Cardiac fibroblast (primary cell): Measurements from ENCODE around the gene ENG.
"Not testable (repeated sequence)": the region's sequence is repeated elsewhere in the genome, so short reads cannot be mapped to it uniquely, and the experiment has no call there.

Experiments
- DNase-seq, 2 donors: peaks; one replicate each; pipeline versions ENCODE4 v3.0.0 to v3.0.0-alpha.2; 2010; ENCODE audit warnings: low read depth in 2 of 2
- H3K4me3 ChIP-seq, 2 donors: replicated peaks in 1 of 2; 1 replicate in 1 of 2; 2 replicates in 1 of 2; pipeline ENCODE4 v1.5.1; 2011; ENCODE audit warnings: low read depth in 2 of 2, low read length in 2 of 2, mild to moderate bottlenecking in 2 of 2, moderate library complexity in 1 of 2
- TF ChIP-seq, protein P1 (sequence below): IDR thresholded peaks from one replicate; pipeline ENCODE4 v1.5.1; 2011; ENCODE audit warnings: low read depth, mild to moderate bottlenecking, low read length, inconsistent platforms

Gene ENG

DNA sequence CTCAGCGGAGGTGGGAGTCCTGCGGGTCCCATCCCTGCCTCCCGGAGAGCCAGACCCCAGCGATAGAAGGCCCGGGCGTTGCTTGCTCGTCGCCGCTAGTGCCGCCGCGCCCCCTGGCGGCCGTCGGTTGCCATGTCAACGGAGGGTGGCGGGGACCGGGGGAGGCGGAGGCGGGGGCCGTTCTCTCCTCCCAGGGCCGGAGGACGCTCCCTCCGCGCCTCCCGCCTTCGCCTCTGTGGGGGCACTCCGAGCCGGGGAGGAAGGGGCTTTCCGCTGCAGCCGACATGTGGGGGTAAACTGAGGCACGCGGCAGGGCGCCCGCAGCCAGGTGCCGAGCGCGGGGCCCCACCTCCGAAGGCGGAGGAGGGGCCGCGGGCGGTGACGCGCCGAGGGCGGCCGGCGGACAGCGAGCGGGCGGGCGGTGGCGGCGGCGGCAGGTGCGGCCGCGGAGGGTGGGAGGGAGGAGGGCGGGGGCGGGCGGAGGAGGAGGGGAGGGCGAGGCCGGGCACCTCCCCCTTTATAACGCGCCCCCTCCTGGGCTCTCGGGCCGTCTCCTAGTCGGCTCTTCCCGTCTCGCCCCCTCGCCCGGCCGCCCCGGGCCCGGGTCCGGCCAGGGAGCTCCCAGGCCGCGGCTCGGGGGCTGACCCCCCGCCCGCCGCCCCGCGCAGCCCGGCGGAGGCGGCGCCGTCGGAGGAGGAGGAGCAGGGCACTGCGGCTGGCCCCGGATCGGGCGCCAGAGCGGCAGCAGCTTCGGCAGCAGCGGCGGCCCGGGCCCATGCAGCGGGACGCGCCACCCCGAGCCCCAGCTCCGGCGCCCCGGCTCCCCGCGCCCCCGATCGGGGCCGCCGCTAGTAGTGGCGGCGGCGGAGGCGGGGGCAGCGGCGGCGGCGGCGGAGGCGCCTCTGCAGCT, 69.2 kb downstream of the ENG start:
- peak overlapping the region; percentile 59 to 93 for H3K4me3 ChIP-seq
- peak; percentile 82 to 87 for DNase-seq
- TF ChIP-seq, protein P1, sequence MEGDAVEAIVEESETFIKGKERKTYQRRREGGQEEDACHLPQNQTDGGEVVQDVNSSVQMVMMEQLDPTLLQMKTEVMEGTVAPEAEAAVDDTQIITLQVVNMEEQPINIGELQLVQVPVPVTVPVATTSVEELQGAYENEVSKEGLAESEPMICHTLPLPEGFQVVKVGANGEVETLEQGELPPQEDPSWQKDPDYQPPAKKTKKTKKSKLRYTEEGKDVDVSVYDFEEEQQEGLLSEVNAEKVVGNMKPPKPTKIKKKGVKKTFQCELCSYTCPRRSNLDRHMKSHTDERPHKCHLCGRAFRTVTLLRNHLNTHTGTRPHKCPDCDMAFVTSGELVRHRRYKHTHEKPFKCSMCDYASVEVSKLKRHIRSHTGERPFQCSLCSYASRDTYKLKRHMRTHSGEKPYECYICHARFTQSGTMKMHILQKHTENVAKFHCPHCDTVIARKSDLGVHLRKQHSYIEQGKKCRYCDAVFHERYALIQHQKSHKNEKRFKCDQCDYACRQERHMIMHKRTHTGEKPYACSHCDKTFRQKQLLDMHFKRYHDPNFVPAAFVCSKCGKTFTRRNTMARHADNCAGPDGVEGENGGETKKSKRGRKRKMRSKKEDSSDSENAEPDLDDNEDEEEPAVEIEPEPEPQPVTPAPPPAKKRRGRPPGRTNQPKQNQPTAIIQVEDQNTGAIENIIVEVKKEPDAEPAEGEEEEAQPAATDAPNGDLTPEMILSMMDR, result peak; percentile 66

- no peak for DNase-seq
- TF ChIP-seq, protein P1, result no peak
- no peak overlapping the region for H3K4me3 ChIP-seq
These were observed 71.1 kb downstream of the ENG start for GRCh38 chr9:127783111-127784008.

DNA sequence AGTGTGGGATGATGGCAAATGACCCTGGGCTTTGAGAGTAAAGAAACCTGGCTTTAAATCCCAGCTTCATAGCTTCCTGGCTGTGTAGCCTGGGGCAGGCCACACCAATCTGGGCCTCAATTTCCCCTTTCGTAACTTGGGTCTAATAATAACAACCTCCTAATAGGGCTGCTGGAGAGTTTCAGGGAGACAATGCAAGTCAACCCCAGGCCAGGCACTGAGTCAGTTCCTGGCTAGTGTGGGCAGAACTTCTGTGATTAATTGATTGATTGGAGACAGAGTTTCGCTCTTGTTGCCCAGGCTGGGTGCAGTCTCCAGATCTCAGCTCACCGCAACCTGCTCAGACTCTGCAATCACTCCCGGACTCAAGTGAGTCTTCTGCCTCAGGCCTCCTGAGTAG, 72.7 kb downstream of the ENG start:
- no peak overlapping the region for H3K4me3 ChIP-seq
- TF ChIP-seq, protein P1, result no peak
- no peak for DNase-seq

DNA sequence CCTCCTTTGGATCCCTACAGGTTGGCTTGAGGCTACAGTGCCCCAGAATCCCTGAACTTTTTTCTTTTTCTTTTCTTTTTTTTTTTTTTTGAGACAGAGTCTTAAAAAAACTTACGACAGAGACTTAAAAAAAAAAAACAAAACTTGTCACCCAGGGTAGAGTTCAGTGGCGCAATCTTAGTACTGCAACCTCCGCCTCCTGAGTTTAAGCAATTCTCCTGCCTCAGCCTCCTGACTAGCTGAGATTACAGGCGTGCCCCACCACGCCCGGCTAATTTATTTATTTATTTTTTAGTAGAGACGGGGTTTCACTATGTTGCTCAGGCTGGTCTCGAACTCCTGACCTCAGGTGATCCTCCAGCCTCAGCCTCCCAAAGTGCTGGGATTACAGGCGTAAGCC, 73.5 kb downstream of the ENG start:
- DNase-seq, result not testable (repeated sequence)

DNA sequence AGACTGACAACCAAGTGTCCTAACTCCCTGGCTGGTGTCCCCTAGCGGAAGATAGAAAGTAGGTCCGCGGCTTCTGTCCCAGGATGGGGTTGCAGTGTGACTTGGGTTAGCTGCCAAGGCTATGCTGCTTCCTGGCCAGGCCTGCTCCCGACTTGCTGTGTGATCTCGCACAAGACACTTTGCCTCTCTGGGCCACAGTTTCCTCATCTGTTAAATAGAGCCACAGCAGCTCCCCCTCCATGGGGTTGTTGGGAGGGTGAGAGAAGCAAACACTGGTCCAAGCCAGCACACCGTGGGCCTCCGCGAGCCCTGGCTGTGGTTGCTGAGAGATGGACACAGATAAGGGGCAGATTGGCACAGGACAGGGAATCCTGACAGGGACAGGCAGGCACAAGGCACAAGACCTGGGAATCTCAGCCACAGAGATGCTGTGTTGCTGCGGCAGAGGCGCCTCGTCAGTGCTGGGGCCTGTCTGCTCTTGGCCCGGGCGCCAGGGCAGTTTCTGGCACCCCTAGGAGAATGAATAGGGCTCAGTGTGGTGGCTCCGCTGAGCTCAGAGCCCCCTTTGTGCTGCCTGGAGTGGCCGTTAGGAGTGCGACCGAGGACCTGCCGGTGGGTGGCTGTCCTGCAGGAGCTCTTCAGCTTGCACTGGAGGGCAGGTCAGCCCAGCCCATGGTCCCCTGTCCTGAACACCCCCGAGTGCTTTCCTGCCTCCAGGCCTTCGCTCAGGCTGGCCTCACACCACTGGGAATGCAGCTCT, 74.2 kb downstream of the ENG start:
- TF ChIP-seq, protein P1, result no peak
- no peak overlapping the region for H3K4me3 ChIP-seq
- DNase-seq, result no peak

More for the DNA sequence above, 73.5 kb downstream of the ENG start:
- H3K4me3 ChIP-seq, result not testable (repeated sequence)

DNA sequence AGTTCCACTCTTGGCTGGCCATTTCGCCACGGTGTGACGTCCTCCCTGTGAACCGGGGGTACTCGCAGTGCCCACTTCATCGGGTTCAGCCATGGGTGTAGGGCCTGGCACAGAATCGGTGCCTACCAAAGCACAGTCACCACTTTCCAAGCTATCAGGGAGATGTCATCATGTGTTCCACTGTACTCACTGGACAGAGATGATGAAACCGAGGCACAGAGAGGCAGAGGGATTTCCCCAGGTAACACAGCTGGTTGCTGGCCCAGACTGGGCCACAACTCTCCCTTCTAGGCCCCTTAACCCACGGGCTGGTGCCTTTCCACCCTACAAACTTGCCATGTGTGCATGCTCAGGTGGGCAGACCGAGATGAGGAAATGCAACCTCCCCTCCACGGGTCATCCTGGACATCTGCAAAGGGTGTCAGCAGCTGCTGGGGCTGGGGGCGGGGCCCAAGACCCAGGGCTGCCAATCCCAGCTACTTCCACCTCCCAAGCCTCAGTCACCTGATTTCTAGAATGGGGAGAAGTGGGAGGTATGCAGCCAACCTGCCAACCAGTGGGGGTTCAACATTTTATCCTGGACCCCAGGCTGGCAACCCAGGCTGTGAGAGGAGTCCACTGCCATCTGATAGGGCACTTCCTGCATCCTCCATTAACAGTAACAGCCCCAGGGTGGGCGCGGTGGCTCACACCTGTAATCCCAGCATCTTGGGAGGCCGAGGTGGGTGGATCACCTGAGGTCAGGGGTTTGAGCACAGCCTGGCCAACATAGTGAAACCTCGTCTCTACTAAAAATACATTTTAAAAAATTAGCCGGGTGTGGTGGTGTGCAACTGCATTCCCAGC, 75.1 kb downstream of the ENG start:
- TF ChIP-seq, protein P1, result no peak
- no peak overlapping the region for H3K4me3 ChIP-seq
- DNase-seq, result peak; percentile 45 to 58
